HG02884 (cell line): ENCODE measurements around the gene ITSN2.
"Not testable (repeated sequence)": the region's sequence is repeated elsewhere in the genome, so short reads cannot be mapped to it uniquely, and the experiment has no call there.

Experiments used
- ATAC-seq: cut with Tn5 transposase; IDR thresholded peaks from one replicate; pipeline ENCODE4 v1.9.1; 2021; ENCODE audit warnings: mild to moderate bottlenecking, moderate library complexity; ENCODE audit not compliant: unreplicated experiment

Gene ITSN2

GRCh38 chr2:24365051-24365450, 4.7 kb upstream of the ITSN2 start:
- no peak for ATAC-seq

DNA sequence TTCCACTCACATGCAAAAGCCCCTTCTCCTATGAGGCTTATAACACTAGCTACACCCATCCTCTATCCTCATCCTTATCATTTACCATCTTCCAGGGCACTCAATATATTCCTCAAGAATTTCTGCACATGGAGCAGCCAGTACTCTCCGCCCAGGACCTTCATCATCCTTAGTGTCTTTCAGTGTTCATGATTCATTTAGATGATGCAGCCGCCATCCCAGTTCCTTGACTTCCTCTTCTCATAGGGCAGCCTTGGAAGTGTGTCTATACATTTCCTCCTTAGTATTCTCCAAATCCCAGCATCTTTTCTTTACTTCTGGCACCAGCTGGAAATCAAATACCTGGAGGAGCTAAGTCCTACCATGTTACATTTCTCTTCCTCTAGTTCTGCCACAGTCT, 3.0 kb upstream of the ITSN2 start:
- no peak for ATAC-seq

- ATAC-seq, result no peak
Measured at GRCh38 chr2:24362253-24362652, 1.9 kb upstream of the ITSN2 start.

- ATAC-seq, result no peak
Measured at GRCh38 chr2:24360963-24361330, 611 bp upstream of the ITSN2 start.

DNA sequence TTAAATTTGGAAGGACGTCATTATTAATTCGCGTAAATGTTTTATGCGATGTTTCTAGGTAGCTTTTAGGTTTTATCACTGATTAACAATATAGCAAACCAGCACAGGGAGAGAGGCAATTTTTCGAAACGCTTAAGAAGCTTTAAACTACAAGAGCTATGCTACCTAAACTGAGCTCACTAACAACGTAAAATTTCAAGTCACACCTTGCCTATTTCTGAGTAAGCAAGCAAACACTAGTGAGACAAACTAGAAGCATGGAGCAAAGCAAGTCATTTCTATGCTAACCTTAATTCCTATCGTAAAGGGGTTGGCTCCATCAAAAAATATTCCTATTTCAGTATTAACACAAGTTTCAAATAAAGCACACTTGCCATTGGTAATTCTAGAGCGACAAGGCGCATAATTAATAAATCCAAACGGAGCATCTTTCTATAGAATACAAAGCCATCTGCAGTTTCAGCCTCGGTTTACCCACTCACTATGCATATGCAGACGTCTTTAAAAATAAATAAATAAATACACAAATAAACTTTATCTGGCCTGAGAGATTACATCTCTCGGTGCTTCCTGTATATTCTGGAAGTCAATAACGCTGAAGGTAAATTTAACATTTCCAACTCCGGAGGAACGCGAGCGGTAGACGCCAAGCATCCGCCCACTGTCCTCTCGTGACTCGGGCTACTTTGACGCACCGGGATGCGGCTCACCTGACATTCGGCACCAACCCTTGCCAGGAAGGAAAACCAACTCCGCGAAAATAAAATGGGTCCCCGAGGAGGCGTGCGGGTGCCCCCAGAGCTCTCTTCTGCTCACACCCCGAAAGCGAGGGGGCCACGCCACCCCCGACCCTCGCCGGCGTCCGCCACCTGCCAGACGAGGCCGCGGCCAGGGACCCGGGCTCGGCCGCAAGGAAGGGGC, 947 bp downstream of the ITSN2 start:
- peak; percentile 1 for ATAC-seq

DNA sequence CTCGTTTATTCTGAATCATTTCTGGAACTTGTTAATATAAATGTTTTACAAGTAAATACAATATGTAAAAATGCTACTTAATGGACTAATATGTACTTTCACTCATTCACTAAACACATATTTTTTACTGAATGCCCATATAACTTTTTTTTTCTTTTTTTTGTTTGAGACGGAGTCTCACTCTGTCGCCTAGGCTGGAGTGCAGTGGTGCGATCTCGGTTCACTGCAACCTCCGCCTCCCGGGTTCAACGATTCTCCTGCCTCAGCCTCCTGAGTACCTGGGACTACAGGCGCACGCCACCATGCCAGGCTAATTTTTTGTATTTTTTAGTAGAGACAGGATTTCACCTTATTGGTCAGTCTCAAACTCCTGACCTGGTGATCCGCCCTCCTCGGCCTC, 2.6 kb downstream of the ITSN2 start:
- ATAC-seq, result not testable (repeated sequence)

- ATAC-seq, result not testable (repeated sequence)
Measured at GRCh38 chr2:24357115-24357514, 3.2 kb downstream of the ITSN2 start.

DNA sequence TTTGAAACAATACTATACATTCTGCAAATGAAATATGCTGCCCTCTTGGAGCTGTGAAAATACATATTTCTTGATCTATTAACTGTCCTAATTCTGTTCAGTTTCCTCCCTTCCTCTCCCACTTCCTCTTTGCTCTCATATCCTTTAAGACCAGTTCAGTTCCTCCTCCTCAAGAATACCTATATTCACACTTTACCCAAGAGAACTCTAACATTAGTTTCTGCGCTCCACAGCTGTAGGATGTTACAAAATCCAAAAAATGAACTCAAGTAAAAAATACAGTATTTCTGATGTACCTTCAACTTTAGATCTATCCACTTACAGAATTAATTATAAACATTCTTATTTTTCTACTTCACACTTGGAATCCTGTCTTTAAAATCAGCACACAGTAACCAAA, 5.4 kb downstream of the ITSN2 start:
- ATAC-seq, result no peak

DNA sequence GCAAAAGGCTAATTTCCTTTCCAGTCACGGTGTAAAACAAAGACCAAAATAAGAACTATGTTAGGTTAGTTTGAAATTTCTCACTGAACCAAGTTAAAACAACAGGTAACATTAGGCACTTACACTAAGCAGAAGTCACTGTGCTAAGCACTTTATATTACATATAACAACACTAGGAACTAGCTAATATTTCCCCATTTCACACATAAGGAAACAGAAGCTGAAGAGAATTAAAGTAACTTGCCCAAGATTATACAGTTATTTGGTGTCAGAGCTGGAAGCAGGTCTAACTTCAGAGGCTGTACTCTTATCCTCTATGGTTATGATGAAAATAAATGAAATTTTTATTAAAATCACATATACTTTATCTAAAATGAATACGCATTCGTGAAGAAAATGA, 5.9 kb downstream of the ITSN2 start:
- ATAC-seq, result no peak

DNA sequence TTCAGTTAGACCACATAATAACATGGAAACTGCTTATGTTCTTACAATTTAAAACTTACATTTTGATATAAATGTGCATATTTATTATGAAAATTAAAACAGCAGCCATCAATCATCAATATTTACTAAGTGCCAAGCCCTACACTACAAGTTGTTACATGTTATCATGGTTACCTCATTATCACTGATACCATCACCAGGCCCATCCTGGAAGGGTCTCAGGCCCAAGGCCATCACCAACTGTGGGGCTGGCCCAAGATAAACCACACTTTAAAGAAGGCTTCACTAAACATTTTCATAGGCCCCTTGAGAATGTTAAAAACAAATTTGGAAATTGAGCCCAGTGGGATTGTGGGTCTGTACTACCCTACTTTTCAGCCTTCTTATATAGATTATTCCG, 6.4 kb downstream of the ITSN2 start:
- ATAC-seq, result no peak

- ATAC-seq, result no peak
Measured at GRCh38 chr2:24353364-24353763, 7.0 kb downstream of the ITSN2 start.

DNA sequence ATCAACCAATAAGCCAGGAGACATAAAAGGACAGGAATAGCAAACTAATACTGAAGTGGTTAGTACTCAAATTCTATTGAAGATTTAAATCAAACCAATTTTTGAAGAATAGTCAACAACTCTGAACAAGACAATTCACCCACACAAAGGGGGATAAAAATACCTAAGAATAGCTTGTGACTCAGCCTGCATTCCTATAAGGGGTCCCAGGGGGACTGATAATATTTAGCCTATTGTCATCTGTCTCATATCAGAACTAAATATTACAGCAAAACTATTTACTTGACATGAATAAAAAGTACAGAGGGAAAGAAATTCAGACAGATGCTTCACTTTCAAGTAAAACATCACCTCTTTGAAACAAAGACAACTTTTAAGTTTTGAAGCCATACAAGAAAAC, 7.7 kb downstream of the ITSN2 start:
- ATAC-seq, result no peak

DNA sequence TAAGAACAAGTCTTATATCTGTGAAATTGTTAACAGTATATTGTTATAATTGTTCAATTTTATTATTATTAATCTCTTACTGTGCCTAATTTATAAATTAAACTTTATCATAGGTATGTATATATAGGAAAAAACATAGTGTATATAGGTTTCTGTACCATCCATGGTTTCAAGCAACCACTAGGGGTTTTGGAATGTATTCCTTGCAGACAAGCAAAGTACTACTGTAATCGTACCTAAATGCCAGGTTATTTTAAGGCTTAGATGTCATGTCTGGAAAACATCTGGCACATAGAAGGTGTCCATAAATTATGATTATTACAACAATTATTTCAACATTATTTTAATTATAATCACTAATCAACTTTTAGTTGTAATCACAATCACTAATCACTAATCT, 8.4 kb downstream of the ITSN2 start:
- ATAC-seq, result no peak

DNA sequence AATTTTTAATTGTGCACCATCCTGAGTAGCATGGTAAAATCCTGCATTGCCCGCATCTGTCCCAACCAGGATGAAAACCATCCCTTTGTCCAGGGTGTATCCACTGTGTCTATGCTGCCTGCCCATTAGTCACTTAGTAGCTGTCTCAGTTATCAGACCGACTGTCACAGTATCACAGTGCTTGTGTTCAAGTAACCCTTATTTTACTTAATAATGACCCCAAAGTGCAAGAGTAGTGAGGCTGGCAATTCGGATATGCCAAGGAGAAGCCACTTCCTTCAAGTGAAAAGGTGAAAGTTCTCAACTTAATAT, 8.8 kb downstream of the ITSN2 start:
- no peak for ATAC-seq

GRCh38 chr2:24350826-24351626, 9.3 kb downstream of the ITSN2 start:
- ATAC-seq, result no peak

- ATAC-seq, result no peak
Measured at GRCh38 chr2:24349097-24349496, 11.2 kb downstream of the ITSN2 start.

GRCh38 chr2:24345937-24346336, 14.4 kb downstream of the ITSN2 start:
- no peak for ATAC-seq

GRCh38 chr2:24343225-24343882, 17.0 kb downstream of the ITSN2 start:
- peak; percentile 63 for ATAC-seq

DNA sequence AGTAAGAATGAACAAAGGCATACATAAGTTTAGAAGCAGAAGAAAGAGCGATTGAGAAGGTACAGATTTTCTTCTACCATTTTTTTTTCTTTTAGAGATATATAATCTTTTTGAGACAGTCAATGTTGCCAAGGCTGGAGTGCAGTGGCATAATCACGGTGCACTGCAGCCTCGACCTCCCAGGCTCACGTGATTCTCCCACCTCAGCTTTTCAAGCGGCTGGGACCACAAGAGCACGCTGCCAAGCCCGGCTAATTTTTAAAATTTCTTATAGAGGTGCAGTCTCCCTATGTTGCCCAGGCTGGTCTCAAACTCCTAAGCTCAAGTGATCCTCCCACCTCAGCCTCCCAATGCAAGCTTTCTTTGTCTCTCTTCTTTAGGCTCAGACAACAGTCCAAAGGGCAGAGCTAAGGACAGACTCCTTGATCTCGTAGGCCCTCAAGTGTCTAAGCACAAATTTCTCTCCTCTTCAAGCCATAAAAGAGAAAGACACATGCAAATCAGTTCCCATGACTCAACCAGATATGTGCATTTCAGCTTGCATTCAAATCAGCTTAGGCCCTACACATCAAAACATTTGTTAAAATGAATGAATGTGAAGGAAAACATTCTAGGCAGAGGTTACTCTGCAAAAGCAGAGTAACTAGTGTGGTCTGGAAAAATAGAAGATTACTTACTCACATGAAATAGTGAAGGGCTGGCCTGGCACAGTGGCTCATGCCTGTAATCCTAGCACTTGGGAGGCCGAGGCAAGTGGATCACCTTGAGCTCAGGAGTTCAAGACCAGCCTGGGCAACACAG, 18.0 kb downstream of the ITSN2 start:
- no peak for ATAC-seq

DNA sequence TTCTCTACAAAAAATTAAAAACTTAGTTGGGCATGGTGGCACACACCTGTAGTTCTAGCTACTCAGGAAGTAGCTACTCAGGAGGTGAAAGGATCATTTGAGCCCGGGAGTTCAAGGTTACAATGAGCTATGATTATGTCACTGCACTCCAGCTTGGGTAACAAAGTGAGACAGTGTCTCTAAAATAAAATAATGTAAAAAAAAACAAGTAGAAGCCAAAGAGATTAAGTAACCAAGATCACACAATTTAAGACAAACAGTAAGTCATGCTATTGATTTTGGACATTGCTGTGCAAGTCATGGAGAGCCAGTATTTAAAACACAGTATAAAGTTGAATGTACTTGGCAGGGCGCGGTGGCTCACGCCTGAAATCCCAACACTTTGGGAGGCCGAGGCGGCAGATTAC, 20.5 kb downstream of the ITSN2 start:
- ATAC-seq, result no peak

DNA sequence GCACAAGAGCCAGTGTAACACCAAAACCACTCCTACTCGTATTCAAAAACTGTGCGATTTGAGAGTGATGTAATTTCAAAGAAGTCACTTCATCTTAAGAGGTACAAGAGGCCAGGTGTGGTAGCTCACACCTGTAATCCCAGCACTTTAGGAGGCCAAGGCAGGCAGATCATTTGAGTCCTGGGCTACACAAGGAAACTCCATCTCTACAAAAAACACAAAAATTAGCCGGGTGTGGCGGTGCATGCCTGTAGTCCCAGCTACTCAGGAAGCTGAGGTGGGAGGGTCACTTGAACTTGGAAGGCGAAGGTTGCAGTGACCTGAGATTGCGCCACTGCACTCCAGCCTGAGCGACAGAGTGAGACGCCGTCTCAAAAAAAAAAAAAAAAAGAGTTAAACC, 21.2 kb downstream of the ITSN2 start:
- not testable (repeated sequence) for ATAC-seq
